ENCODE measurements around the gene IER3.

The IER3 gene

DNA sequence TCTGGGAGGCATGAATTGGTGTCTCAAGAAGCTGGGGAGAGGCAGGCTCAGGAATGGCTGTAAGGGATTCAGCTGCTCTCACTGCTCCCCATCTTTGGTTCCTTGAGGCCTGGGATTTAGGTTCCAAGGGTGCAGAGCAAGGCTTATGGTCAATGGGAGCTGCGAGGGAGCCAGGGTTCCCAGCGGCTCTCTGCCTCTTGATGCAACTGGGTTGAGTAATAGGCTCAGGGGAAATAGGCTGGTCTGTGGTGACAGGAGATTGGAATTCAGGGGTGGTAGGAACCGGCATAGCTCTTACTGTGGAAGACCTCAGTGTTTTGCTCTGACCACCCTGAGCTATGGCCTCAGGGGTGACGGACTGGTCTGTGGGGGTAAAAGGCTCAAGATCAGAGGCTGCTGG is 40.5 kb downstream of the IER3 start:
- DNase-seq: no peak

DNA sequence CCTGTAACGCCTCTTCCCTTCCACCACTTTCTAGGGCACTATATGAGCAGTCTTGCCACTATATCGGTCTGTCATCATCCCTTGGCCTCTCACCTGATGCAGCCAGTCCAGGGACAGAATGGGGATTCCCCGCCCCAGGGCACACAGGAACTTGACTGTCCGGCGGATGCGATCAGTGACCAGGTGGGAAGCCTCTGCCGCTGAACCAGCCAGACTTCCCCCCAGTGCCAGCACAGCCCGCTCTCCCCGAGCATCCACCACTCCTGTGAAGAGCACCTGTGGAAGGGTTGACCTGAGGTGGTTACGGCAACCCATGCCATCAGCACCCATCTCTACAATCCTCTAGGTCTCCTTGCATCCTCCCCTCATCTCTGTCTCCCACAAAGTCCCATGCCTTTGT is 41.3 kb downstream of the IER3 start:
- DNase-seq: no peak

DNA sequence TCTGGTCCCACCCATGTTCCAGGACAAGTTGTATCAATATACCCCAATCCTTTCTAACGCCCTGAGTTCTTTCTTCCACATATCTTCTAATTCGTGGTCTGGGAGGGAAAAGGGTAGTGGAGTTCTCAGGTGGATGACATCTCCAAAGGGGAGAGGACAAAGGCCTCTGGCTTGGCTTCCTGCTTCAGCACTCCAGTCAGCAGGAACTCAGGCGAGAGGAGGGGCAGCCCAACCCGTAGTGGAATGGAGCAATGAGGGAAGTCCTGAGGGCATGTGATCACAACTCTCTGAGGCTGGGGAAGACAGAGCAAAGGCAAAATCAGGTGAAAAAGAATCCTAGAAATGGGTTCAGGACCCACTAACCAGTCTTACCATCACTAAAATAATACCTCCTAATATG is 44.0 kb downstream of the IER3 start:
- DNase-seq: no peak

DNA sequence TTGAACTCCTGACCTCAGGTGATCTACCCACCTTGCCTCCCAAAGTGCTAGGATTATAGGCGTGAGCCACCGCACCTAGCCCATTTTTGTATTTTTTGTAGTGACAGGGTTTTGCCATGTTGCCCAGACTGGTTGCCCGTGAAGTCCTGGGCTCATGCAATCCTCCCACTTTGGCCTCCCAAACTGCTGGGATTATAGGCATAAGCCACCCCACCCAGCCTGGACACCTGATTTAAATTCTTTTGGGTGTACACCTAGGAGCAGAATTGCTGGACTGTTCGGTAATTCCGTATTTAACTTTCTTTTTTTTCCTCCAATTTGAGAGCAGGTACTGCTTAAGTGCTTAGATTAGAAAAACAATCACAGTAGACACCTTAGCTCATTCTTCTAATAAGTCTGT is 47.9 kb downstream of the IER3 start:
- DNase-seq: no peak

All from T-helper 2 cell (primary cell).